Measurements from ENCODE around the gene SMIM30.

Gene SMIM30

DNA sequence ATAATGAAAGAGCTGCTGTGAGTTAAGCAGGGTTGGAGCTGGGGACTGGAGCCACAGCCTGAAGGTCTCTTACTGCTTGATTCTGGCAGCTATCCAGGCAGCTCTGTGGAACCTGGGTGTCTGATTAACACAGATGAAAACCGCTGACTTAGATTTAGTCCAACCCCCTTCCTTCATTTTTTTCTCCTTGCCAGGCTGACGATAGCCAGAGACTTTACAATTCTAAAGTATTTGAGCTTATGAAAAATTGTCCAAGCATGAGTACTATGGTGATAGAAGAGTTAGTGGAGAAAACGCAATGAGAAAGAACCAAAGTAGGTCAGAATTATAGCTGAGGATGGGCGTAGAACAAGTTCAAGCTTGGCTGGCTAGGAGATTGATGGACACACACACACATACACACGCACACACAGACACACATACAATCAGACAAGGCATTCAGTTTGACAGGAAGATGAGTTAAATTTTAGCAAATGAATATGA lies 18.2 kb downstream of the SMIM30 start:
- no peak for DNase-seq (ENCODE audit: low read depth, low spot score)

DNA sequence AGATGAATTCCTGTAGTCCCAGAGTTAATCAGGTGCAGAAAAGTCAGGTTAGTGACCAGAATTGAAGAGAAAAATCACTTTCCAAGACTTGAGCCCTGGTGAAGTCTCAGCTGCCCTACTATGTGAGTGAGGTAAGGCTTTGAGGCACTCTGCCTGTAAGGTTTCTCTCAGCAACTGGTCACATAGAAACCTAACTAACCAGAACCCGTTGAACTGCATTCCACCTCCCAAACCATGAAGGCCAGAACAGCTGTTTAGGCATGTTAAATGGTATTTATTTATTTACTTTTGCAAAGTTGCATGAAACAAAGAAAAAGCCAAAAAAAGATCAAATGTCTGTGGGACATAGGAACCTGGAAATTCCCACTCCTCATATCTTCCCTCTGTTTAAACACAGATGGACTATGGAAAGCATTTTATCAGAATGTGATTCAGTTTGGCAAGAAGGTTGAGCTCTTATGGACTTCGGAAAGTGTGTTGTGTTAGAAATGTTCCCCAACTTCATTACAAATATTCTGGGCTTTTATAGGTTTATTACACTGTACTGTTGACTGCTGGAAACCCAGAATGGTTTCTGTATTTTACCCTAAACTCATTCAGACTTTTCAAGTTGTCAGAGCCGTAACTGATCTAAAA lies 19.0 kb downstream of the SMIM30 start:
- DNase-seq (ENCODE audit: low read depth, low spot score) = no peak

DNA sequence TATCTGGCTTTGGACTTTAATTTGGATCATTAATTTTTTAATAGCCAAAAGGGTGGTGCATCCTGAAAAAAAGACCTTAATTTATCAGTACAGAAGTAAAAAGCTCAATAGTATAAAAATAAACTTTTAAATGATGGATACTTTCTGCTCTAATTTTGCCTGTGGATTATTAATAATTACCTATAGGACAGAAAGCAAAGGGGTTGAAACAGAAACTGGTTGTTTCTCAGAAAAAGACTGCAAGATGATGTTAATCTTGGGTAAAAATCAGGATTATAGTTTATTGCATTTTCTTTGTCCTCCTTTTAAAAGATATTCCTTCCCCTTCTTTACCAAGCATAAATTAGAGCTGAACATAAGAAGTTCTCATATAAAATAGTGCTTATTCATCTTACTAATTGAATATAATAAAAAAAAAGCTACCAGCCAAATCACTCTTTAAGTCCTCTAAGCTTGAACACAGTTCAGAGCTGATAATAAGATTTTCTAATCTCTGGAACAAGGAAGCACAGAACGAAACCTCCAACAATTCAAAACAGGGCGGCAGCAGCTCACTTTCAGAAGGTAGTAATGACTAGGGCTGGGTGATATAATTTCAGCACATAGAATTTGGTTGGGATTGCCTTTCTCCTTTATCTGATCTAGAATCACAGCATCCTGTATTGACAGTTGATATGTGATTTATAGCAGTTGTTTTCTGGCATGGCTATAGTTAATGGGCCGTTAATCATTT lies 23.7 kb downstream of the SMIM30 start:
- DNase-seq (ENCODE audit: low read depth, low spot score) = no peak

DNA sequence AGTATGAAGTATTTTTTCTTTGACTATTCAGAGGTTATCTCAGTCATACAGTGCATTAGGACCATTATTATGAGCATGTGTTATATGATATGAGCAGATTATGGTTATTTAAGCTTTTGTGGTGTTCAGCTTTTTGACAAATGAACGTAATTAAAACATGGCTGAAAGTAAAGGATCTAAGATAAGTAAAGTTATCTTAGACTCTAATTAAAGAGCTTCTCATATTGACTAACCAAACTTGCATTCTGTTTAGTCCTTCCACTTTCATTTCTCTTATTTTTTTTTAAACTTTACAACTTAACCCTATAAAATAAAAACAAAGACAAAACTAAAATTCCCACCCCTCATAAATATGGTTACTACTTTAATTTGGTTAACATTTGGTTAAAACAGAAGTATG lies 24.8 kb downstream of the SMIM30 start:
- DNase-seq (ENCODE audit: low read depth, low spot score) = no peak

DNA sequence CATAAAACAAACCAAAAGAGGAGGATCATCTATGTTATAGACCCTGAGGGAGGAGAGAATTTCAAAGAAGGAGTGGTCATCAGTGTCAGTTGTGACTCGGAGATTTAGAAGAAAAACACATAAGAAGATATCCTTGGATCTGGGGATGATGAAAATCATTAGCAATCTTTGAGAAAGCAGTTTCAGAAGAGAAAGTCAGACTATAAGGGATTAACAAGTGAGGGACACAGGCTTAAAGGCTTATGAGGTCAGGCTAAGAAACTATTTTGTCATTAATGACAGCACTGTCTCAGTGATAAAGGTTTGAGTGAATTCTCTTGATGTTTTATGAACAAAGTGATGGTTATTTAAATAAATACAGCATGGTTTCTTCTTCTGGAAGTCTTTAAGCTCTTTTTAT lies 25.6 kb downstream of the SMIM30 start:
- no peak for DNase-seq (ENCODE audit: low read depth, low spot score)

DNA sequence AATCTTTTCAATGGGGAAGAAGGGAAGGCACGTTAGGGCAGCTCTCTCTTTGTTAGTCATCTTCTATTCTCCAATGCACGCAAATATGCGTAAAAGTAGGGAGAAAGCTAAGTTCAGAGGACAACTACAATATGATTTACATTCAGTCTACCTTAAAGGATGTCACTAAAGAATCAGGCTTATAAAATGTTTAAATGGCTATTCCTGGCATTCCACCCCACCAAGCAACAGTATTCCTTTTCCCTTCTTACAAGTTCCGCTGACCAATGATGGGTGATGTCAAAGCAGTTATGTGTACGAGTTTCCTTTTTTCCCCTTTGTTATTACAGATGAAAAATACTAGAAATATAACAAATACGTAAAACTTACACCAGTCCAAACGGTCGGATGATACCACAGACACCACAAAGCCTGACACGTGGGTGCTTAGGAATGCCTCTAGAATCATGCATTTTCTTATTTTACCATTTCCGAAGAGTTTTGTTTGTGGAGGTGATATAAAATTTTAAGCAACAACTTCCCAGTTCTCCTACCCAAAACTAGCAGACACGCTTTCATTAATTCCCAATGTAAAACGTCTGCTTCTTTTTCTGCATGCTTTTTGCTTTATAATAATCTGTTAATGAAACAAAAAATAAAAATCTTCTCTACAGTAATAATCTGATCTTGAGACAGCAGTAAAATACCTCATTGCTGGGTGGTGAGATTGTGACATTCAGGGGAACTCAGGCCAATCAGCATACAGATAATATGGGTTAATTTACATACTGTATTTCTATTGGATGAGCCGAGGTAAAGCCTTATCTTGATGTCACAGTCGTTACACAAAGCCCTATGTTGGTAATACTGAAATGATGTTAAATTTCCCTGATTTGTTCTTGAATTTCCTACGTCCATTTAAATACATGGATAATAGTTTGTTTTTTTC lies 31.0 kb downstream of the SMIM30 start:
- no peak for DNase-seq (ENCODE audit: low read depth, low spot score)

DNA sequence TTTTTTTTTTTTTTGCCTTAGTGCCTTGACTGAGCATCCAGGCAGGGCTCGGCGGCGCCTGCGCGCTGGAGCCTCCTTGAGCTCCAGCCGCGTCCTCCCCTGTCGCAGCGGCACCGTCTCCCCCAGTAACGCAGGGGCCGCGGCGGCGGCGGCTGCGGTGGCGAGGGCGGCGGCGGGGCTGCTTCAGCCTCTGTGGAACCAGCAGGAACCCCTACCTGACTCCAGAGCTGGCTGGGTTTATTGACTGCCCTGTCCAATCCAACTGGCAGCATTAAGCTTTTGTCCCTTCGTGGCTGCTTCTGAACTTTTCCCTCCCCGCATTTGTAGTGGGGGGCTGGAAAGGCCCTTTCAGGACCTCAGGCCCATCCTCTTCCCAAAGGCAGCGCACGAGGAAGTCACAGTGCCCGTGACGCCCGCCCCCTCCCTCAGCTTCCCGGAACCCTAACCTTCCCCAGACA lies 31.9 kb downstream of the SMIM30 start, which contains the start of gene GPR85:
Gene GPR85, minus strand, starts transcription at position 397 of the 458 bp plus-strand sequence. CDS start 2,106 bp downstream, outside the sequence.
- DNase-seq (ENCODE audit: low read depth, low spot score) = no peak

DNA sequence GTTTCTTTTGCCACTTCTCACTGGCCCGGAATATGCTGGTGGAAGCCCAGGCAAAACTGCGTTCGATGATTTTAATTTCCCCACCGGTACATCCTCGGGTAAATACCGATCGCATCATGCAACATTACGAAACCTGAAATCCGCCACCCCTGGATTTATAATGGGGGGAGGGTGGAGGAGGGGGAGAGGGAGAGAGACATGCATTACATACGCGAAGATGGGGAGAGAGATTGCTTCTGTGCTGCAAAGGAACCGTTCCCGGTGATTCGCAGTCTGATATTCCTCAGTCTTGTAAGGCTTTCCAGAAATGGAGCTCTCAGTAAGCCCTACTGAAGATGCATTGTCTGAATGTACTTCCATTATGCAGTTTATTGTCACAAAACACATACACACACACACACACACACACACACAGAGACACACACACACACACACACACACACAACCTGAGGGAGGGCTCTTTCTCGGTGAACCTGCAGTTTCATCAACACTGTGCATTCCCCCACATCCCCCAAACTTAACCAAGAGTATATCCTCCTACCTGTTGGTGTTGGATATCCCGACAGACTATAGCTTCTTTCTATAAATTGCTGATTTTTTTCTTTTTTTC lies 32.5 kb downstream of the SMIM30 start:
- no peak for DNase-seq (ENCODE audit: low read depth, low spot score)

DNA sequence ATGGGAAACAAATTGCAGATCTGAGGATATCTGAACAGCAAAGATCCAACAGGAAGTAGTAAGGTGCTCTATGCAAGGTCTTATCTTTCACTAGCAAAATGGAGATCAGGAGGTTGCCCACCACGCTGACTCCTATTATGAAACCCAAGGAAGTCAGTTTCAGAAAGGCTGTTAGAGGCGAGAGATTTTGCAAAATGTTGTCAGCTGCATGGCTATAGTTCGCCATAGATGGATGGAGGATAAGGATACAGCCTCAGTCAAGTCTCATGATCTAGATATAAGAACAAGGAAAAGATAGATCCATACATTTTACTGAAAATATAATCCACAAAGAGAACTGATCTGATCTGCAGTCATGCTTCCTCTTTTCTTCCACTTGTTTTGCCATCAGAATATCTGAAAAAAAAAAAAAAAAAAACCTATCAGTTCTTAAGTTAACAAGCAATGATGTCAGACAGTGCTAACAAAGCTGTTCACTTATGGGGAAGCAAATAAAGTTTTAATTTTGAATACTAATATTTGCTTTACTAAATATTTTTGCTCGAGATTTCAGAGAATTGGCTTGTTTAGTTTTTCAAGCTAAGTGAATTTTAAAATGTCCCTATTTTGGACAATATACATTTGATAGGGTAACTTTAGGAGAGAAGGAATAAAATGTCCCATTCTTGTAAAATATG lies 33.7 kb downstream of the SMIM30 start:
- DNase-seq (ENCODE audit: low read depth, low spot score) = no peak

DNA sequence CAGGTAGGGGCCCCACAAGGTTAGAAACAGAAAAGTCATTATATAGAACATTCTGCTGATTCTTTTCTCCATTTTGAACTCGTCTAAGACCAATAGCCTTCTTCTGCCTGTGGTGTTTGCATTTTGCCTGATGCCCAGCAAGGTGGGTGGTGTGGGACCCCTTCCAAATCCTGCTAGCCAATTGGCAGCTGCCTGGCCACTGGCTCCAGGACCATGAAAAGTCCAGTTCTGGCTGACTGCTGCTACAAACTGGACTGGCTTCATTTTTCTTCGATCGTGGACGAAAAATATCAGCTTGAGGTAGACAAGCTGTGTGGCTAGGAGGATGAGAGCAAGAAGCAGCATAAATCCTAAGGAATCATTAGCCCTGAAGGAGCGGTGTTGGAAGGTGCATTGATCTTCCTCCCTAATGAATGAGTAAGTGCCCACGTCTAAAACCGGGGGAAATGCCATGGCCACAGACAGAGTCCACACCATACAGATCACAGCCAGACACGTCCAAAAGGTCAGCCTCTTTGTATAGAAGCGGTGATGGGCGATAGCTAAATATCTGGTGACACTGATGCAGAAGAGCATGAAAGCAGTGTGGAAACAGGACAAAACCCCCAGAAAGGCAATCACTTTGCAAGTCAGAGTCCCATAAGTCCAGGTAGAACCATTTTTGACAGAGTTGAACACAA lies 34.4 kb downstream of the SMIM30 start:
- DNase-seq (ENCODE audit: low read depth, low spot score) = no peak

DNA sequence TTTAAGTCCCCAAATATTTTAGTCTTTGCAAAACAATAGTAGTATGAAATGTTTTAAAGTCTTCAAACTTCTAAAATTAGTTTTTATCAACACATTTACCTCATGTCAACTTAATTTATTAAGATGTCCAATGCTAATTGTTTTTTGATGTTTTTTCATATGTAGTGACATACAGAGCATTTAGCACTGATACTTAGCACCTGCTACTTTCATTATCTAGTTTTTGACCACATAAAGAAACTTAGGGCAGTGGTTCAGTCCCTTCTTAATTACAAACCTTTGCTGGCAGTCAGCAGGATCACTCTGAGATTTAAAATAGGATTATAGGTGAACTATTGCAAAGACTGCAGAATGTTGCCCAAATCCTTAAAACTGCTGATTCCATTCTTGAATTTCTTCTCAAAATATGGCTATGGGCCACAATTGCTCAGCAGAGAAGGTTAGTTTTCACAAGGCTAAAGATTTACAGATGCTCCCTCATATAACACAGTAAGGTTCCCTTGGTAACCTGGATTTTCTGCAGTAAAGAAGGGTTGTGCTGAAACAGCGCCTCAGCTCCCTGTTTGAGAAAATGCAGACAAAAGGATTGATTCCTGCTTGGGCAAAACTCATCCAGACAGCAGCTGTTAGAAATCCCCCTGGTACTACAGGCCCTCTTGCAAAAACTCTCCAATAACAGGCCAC lies 35.1 kb downstream of the SMIM30 start:
- no peak for DNase-seq (ENCODE audit: low read depth, low spot score)

DNA sequence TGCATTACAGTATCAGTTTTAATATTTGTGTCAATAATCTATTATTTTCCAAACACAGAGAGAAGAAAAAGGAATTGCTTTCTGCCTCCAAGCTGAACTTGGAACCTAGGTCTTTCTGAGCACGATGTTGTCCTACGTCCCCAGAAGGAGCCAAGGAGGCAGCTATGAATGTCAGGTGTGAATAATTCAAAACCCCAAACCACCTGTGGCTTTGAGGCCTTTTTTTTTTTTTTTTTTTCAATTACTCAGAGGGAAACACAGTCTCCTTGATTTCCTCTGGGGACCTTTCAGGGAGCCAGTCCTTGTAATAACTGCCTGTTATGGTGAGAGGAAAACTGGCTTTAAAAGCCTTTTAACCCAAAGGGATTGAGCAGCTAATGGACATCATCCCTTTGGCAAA lies 40.0 kb downstream of the SMIM30 start:
- no peak for DNase-seq (ENCODE audit: low read depth, low spot score)

DNA sequence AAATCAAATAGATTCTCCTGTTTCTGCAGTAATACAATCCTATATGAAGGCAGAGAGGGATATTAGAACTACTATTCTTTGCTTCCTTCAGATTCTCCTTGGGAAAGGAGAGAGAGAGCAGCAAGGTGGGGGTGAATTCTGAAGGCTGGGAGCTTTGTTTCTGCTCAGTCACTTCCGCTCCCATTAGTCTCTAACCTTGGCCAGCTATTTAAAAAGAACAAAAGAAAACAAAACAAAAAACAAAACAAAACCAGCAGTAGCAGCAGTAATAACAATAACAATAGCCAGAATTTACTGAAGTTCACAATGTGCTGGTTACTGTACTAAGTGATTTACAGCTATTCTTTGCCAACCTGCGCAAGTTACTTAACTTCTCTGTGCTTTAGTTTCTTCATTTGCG lies 41.7 kb downstream of the SMIM30 start:
- no peak for DNase-seq (ENCODE audit: low read depth, low spot score)

DNA sequence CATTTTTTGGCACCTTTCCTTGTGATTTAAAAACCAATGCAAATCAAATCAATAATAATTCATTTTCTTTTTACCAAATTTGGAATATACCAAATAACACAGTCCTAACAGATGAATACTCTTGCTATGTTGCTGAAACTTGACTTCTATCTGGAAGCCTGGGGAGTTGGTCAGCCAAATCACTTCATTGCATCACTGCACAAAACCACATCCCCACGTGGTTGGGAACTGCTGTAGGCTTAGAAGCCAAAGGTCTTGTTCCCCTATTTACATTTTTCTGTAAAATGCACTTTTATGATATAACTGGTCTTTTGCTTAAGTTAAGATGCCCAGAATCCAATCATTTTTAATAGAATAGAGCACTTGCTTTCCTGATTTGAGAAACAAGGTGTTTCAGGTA lies 46.9 kb downstream of the SMIM30 start:
- no peak for DNase-seq (ENCODE audit: low read depth, low spot score)
